ENCODE results near the gene CASP7. TPM values are rescaled to one million over a fixed set of nuclear protein-coding genes. Genes with fewer than 3 reads are reported as not detected.

Gene CASP7
- total and polyA plus RNA-seq, 8 donors, result 34.0 to 50.5 (median 43.7) TPM

DNA sequence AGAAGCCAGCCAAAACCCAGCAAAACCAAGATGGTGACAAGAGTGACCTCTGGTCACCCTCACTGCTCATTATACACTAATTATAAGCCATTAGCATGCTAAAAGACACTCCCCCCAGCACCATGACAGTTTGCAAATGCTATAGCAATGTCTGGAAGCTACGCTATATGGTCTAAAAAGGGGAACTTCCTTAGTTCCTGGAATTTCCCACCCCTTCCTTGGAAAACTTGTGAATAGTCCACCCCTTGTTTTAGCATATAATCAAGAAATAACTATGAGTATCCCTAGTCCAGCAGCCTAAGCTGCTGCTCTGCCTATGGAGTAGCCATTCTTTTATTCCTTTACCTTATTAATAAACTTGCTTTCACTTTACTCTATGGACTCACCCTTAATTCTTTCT lies 16.0 kb downstream of the CASP7 start:
- TF ChIP-seq, protein P1, sequence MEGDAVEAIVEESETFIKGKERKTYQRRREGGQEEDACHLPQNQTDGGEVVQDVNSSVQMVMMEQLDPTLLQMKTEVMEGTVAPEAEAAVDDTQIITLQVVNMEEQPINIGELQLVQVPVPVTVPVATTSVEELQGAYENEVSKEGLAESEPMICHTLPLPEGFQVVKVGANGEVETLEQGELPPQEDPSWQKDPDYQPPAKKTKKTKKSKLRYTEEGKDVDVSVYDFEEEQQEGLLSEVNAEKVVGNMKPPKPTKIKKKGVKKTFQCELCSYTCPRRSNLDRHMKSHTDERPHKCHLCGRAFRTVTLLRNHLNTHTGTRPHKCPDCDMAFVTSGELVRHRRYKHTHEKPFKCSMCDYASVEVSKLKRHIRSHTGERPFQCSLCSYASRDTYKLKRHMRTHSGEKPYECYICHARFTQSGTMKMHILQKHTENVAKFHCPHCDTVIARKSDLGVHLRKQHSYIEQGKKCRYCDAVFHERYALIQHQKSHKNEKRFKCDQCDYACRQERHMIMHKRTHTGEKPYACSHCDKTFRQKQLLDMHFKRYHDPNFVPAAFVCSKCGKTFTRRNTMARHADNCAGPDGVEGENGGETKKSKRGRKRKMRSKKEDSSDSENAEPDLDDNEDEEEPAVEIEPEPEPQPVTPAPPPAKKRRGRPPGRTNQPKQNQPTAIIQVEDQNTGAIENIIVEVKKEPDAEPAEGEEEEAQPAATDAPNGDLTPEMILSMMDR (IDR thresholded peaks at IDR 0.05), result no peak
- no peak overlapping the region for H3K4me3 ChIP-seq
- intact Hi-C loops (cut with DNase I), result no loop called here
- no peaks in the 10 kb centered on the region for H3K4me1 ChIP-seq
- H3K27me3 ChIP-seq, result no peaks in the 10 kb centered on the region
- no peak for DNase-seq
- peaks cover 0 to 21% of the 10 kb centered on the region in 2 donors for H3K9me3 ChIP-seq
- peaks cover 0 to 57% of the 10 kb centered on the region in 2 donors for H3K36me3 ChIP-seq
- no peak for ATAC-seq
- H3K27ac ChIP-seq, result no peak overlapping the region

- Histone ChIP-seq H3K27me3 (no peaks in the 10 kb centered on the region), H3K4me3 (no peak overlapping the region), H3K36me3 (peaks cover 0 to 60% of the 10 kb centered on the region in 2 donors), H3K9me3 (peaks cover 0 to 14% of the 10 kb centered on the region in 2 donors), H3K27ac (no peak overlapping the region), H3K4me1 (no peaks in the 10 kb centered on the region)
- DNase-seq (no peak), ATAC-seq (no peak)
- intact Hi-C loops (cut with DNase I), result no loop called here
- TF ChIP-seq, protein P1 (IDR thresholded peaks at IDR 0.05), result no peak
Measured at GRCh38 chr10:113697595-113697994, 17.9 kb downstream of the CASP7 start.

DNA sequence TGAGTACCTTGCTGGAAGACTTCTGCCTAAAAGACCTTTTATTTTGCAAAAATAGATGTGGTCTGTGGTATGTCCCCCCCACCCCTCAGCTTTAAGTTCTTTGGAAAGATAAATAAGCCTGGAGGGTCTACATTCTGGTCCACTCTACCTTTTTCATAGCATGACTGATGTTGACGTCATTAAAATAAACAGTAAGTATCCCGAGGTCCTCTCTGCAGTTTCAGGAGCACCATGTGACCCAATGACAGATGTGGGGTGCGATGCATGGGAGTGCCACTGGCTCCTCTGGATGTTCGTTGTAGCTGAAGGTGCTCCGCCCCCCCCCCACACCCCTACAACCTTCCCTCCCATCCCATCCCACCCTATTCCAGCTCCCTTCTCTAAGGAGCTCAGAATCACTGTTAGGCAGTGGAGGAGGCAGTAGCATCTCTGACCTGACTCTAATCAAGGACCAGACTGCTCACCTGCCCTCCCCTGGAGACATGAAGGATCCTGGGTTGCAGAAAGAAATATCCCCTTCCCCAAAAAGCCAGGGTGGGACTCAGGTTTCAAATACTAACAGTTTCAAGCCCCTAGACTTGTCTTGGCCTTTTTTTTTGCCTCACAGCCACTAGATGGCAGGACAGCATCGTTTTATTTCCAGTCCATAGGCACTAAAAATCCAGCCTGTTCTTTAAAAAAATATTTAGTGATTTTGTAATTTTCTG lies 25.1 kb downstream of the CASP7 start:
- Histone ChIP-seq H3K4me1 (peaks cover 5 to 22% of the 10 kb centered on the region in 2 donors), H3K27me3 (no peaks in the 10 kb centered on the region), H3K9me3 (no peaks in the 10 kb centered on the region), H3K36me3 (peaks cover 0 to 23% of the 10 kb centered on the region in 2 donors), H3K27ac (no peak overlapping the region), H3K4me3 (no peak overlapping the region)
- peak in 2 of 4 donors; percentile 33 to 65 for DNase-seq
- TF ChIP-seq, protein P1 (IDR thresholded peaks at IDR 0.05), result peak; percentile 53 to 61
- peak; percentile 56 for ATAC-seq
- intact Hi-C loops (cut with DNase I), result no loop called here

GRCh38 chr10:113705344-113705652 lies 25.6 kb downstream of the CASP7 start:
- intact Hi-C loops (cut with DNase I), result no loop called here
- DNase-seq (no peak), ATAC-seq (no peak)
- Histone ChIP-seq H3K4me3 (no peak overlapping the region), H3K9me3 (no peaks in the 10 kb centered on the region), H3K4me1 (peaks cover 9 to 22% of the 10 kb centered on the region in 2 donors), H3K27ac (no peak overlapping the region), H3K27me3 (no peaks in the 10 kb centered on the region), H3K36me3 (peaks cover 0 to 21% of the 10 kb centered on the region in 2 donors)
- TF ChIP-seq, protein P1 (IDR thresholded peaks at IDR 0.05), result no peak

GRCh38 chr10:113706623-113707022 lies 26.9 kb downstream of the CASP7 start:
- no peaks in the 10 kb centered on the region for H3K27me3 ChIP-seq
- DNase-seq (no peak), ATAC-seq (no peak)
- intact Hi-C loops (cut with DNase I), result no loop called here
- TF ChIP-seq, protein P1 (IDR thresholded peaks at IDR 0.05), result no peak
- no peak overlapping the region for H3K4me3 ChIP-seq
- peaks cover 0 to 12% of the 10 kb centered on the region in 2 donors for H3K36me3 ChIP-seq
- H3K9me3 ChIP-seq, result no peaks in the 10 kb centered on the region
- H3K27ac ChIP-seq, result no peak overlapping the region
- peaks cover 9 to 22% of the 10 kb centered on the region in 2 donors for H3K4me1 ChIP-seq

Data from left lung (tissue), 10 donors.